Breast epithelium (tissue), 4 donors: ENCODE results near the gene ZMIZ1. TPM values are rescaled to one million over a fixed set of nuclear protein-coding genes. Genes with fewer than 3 reads are reported as not detected.

Experiments used
- DNase-seq, 2 donors: peaks; one replicate each; pipeline ENCODE4 v3.0.0-alpha.2; 2019; ENCODE audit warnings: low spot score in 2 of 2
- H3K27ac ChIP-seq, 2 donors: fragments of 200-600 bp; sonication (generic) in 1 of 2; one replicate each; pipeline ENCODE4 v1.5.1; 2016 to 2019; ENCODE audit warnings: mild to moderate bottlenecking in 1 of 2
- H3K27me3 ChIP-seq, 2 donors: fragments of 200-600 bp; sonication (generic) in 1 of 2; one replicate each; pipeline versions ENCODE4 v1.5.1 to v1.6.0; 2017 to 2019; ENCODE audit warnings: control low read depth in 1 of 2, mild to moderate bottlenecking in 1 of 2
- H3K36me3 ChIP-seq: fragments of 200-600 bp; one replicate; pipeline ENCODE4 v1.5.1; 2019
- H3K4me1 ChIP-seq, 2 donors: fragments of 200-600 bp; sonication (generic); one replicate each; pipeline ENCODE4 v1.5.1; 2016 to 2019; ENCODE audit warnings: control low read depth in 1 of 2
- H3K4me3 ChIP-seq, 3 donors: fragments of 200-600 bp; sonication (generic); 1 replicate in 2 of 3; 2 replicates in 1 of 3; pipeline ENCODE4 v1.5.1; 2016 to 2019; ENCODE audit warnings: mild to moderate bottlenecking in 3 of 3, moderate library complexity in 2 of 3
- H3K9me3 ChIP-seq, 2 donors: fragments of 200-600 bp; sonication (generic) in 1 of 2; one replicate each; pipeline ENCODE4 v1.5.1; 2016 to 2019; ENCODE audit warnings: control low read depth in 1 of 2
- CTCF ChIP-seq, 3 donors: fragments of 450-650 bp; IDR thresholded peaks; one replicate each; pipeline ENCODE4 v1.5.1; 2016 to 2017; ENCODE audit warnings: antibody characterized with exemption in 3 of 3, mild to moderate bottlenecking in 3 of 3, moderate library complexity in 3 of 3
- POLR2A ChIP-seq: fragments of 450-650 bp; IDR thresholded peaks from one replicate; pipeline ENCODE4 v1.6.1; 2016; ENCODE audit warnings: antibody characterized with exemption, mild to moderate bottlenecking, moderate library complexity
- POLR2AphosphoS5 ChIP-seq, 3 donors: sonication (generic); formaldehyde crosslinking; IDR thresholded peaks; one replicate each; pipeline ENCODE4 v1.6.1; 2017; ENCODE audit warnings: antibody characterized with exemption in 3 of 3
- intact Hi-C: fragments of 100-400 bp; cut with DNase I; formaldehyde crosslinking; loops from one replicate; pipeline ENCODE4 v1.15.1; 2023; ENCODE audit warnings: low total_unique reads
- total RNA-seq, 3 donors: library from RNA; depleted of rRNA; stranded (reverse); fragments of >200 nt; gene quantifications; one replicate each; pipeline ENCODE4 v1.1.0, GENCODE V29; 2016

ZMIZ1 gene
- total RNA-seq, 3 donors from 2014 or later = 34.4 to 63.7 (median 39.8) TPM

- Histone ChIP-seq H3K27me3 (no peaks in the 10 kb centered on the region), H3K9me3 (no peaks in the 10 kb centered on the region), H3K27ac (no peak overlapping the region), H3K4me3 (no peak overlapping the region), H3K4me1 (no peaks in the 10 kb centered on the region), H3K36me3 (no peaks in the 10 kb centered on the region)
- intact Hi-C loops = no loop called here
- DNase-seq = peak in 1 of 2 donors; percentile 27
- TF ChIP-seq POLR2AphosphoS5 (IDR thresholded peaks at IDR 0.05) (no peak), POLR2A (no peak), CTCF (IDR thresholded peaks at IDR 0.05) (no peak)
These were observed 12.9 kb upstream of the ZMIZ1 start for GRCh38 chr10:79055892-79056291.

DNA sequence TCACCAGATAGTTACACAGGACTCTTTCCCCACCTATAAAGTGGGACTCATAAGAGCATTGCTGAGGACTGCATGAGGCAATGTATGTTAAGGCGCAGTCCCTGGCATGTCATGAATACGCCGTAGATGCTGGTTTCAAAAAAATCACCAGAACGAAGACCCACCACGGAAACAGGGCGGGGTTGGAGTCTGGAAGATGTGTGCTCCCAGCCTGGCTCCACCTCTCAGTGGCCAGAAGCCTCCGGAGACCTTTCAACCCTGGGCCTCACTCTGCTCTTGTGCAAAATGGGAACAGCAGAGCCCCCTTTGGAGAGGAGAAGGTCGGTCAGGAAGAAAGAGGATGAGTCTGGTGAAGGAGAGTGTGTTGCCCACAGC, 12.4 kb upstream of the ZMIZ1 start:
- no peaks in the 10 kb centered on the region for H3K36me3 ChIP-seq
- no peak overlapping the region for H3K27ac ChIP-seq
- intact Hi-C loops = no loop called here
- no peaks in the 10 kb centered on the region for H3K9me3 ChIP-seq
- no peak for TF ChIP-seq POLR2A
- no peak for TF ChIP-seq CTCF (IDR thresholded peaks at IDR 0.05)
- TF ChIP-seq POLR2AphosphoS5 (IDR thresholded peaks at IDR 0.05) = no peak
- H3K4me3 ChIP-seq = no peak overlapping the region
- peak in 1 of 2 donors; percentile 2 for DNase-seq
- H3K27me3 ChIP-seq = no peaks in the 10 kb centered on the region
- no peaks in the 10 kb centered on the region for H3K4me1 ChIP-seq

GRCh38 chr10:79056736-79057391, 11.9 kb upstream of the ZMIZ1 start:
- DNase-seq = no peak
- H3K36me3 ChIP-seq = no peaks in the 10 kb centered on the region
- H3K4me3 ChIP-seq = no peak overlapping the region
- TF ChIP-seq POLR2AphosphoS5 (IDR thresholded peaks at IDR 0.05) (no peak), POLR2A (no peak), CTCF (IDR thresholded peaks at IDR 0.05) (no peak)
- intact Hi-C loops = no loop called here
- no peak overlapping the region for H3K27ac ChIP-seq
- no peaks in the 10 kb centered on the region for H3K27me3 ChIP-seq
- no peaks in the 10 kb centered on the region for H3K9me3 ChIP-seq
- H3K4me1 ChIP-seq = no peaks in the 10 kb centered on the region

DNA sequence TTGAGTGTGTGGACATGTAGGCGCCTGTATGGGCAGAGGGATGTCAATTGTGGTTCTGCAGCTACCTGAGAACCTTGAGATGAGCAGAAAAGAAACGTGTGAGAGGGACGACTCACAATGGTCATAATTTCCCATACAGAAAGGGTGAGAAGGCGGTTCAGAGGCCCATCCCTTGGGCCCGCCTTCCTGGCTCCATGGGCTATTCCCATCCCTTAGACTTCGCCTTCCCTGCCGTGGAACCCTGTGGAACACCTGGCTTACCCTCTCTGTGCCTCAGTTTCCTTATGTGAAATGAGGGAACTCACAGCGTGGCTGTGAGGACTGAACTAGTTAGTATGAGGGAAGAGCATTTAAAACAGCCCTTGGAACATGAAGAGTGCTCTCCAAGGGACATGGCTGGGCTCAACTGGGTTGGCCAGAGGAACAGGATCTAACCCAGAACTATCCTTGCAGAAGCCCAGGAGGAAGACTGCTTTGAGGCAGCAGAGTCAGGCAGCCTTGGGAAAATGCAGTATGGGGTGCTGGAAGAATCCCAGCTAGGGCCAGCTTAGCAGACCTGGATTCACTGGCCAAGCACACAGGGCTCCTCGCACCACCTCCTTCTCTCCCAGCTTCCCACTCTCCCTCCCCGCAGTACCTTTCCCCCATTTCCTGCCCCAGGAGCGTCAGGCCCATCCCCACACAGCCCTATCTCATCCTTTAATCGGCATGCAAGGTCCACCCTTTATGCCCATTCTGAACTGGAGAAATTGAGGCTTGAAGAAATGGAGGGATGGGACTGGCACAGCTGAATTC, 11.1 kb upstream of the ZMIZ1 start:
- no peak overlapping the region for H3K4me3 ChIP-seq
- TF ChIP-seq CTCF (IDR thresholded peaks at IDR 0.05) = no peak
- no peak for TF ChIP-seq POLR2A
- no peak for TF ChIP-seq POLR2AphosphoS5 (IDR thresholded peaks at IDR 0.05)
- H3K27me3 ChIP-seq = no peaks in the 10 kb centered on the region
- H3K4me1 ChIP-seq = no peaks in the 10 kb centered on the region
- no peak for DNase-seq
- H3K9me3 ChIP-seq = no peaks in the 10 kb centered on the region
- H3K36me3 ChIP-seq = no peaks in the 10 kb centered on the region
- H3K27ac ChIP-seq = no peak overlapping the region
- intact Hi-C loops = no loop called here
